ENCODE results near the gene HACL1.
A peak's percentile ranks its signal among the peaks of the same experiment; 100 is the strongest.

Gene HACL1

DNA sequence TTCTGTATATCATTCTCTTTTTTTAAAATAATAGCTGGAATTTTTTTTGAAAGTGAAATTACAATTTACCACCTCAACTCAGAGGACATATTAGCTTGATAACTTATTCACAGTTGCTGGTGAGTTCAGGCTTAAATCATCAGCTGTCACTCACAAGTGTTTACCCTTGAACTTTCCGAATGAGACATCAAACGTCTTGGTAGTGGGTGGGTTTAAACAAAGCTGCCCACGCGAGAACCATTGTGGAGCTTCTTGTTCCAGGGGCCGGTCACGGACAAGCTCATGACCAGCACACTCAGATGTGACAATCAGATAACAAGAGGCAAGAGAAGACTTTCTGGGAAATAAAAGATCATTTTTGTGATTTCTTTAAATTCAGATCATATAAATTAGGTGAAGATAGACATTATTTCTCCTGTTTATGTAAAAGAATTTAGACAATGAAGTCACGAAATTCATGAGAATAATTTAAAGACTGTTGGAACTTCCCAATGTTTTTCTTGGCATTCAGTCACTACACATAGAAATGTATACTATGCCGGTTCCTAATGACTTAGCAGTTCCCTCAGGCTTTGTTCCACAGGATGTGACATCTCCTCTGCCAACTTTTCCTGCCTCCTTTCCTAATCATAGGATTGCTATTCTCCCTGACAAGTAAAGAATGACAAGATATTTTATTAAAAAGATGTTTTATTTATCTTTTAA lies 29.4 kb upstream of the HACL1 start (continued):
- TF ChIP-seq, protein P1, sequence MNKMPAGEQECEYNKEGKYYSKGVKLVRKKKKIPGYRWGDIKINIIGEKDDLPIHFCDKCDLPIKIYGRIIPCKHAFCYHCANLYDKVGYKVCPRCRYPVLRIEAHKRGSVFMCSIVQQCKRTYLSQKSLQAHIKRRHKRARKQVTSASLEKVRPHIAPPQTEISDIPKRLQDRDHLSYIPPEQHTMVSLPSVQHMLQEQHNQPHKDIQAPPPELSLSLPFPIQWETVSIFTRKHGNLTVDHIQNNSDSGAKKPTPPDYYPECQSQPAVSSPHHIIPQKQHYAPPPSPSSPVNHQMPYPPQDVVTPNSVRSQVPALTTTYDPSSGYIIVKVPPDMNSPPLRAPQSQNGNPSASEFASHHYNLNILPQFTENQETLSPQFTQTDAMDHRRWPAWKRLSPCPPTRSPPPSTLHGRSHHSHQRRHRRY (tag by site-specific recombination; IDR thresholded peaks at IDR 0.05) = no peak
- TF ChIP-seq, protein P2, sequence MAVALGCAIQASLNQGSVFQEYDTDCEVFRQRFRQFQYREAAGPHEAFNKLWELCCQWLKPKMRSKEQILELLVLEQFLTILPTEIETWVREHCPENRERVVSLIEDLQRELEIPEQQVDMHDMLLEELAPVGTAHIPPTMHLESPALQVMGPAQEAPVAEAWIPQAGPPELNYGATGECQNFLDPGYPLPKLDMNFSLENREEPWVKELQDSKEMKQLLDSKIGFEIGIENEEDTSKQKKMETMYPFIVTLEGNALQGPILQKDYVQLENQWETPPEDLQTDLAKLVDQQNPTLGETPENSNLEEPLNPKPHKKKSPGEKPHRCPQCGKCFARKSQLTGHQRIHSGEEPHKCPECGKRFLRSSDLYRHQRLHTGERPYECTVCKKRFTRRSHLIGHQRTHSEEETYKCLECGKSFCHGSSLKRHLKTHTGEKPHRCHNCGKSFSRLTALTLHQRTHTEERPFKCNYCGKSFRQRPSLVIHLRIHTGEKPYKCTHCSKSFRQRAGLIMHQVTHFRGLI (tag by site-specific recombination; IDR thresholded peaks at IDR 0.05) = no peak
- TF ChIP-seq TCF7L2 (IDR thresholded peaks at IDR 0.05; ENCODE audit: borderline replicate concordance, low read depth, low read length) = no peak
- no peak for TF ChIP-seq KLF1 (tag by site-specific recombination; IDR thresholded peaks at IDR 0.05)
- TF ChIP-seq KLF8 (tag by site-specific recombination; IDR thresholded peaks at IDR 0.05) = no peak
- TF ChIP-seq, protein P3, sequence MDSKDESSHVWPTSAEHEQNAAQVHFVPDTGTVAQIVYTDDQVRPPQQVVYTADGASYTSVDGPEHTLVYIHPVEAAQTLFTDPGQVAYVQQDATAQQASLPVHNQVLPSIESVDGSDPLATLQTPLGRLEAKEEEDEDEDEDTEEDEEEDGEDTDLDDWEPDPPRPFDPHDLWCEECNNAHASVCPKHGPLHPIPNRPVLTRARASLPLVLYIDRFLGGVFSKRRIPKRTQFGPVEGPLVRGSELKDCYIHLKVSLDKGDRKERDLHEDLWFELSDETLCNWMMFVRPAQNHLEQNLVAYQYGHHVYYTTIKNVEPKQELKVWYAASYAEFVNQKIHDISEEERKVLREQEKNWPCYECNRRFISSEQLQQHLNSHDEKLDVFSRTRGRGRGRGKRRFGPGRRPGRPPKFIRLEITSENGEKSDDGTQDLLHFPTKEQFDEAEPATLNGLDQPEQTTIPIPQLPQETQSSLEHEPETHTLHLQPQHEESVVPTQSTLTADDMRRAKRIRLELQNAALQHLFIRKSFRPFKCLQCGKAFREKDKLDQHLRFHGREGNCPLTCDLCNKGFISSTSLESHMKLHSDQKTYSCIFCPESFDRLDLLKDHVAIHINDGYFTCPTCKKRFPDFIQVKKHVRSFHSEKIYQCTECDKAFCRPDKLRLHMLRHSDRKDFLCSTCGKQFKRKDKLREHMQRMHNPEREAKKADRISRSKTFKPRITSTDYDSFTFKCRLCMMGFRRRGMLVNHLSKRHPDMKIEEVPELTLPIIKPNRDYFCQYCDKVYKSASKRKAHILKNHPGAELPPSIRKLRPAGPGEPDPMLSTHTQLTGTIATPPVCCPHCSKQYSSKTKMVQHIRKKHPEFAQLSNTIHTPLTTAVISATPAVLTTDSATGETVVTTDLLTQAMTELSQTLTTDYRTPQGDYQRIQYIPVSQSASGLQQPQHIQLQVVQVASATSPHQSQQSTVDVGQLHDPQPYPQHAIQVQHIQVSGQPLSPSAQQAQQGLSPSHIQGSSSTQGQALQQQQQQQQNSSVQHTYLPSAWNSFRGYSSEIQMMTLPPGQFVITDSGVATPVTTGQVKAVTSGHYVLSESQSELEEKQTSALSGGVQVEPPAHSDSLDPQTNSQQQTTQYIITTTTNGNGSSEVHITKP (tag by site-specific recombination; IDR thresholded peaks at IDR 0.05) = peak; percentile 92
- TF ChIP-seq ZNF768 (tag by site-specific recombination; IDR thresholded peaks at IDR 0.05) = no peak
- TF ChIP-seq, protein P4, sequence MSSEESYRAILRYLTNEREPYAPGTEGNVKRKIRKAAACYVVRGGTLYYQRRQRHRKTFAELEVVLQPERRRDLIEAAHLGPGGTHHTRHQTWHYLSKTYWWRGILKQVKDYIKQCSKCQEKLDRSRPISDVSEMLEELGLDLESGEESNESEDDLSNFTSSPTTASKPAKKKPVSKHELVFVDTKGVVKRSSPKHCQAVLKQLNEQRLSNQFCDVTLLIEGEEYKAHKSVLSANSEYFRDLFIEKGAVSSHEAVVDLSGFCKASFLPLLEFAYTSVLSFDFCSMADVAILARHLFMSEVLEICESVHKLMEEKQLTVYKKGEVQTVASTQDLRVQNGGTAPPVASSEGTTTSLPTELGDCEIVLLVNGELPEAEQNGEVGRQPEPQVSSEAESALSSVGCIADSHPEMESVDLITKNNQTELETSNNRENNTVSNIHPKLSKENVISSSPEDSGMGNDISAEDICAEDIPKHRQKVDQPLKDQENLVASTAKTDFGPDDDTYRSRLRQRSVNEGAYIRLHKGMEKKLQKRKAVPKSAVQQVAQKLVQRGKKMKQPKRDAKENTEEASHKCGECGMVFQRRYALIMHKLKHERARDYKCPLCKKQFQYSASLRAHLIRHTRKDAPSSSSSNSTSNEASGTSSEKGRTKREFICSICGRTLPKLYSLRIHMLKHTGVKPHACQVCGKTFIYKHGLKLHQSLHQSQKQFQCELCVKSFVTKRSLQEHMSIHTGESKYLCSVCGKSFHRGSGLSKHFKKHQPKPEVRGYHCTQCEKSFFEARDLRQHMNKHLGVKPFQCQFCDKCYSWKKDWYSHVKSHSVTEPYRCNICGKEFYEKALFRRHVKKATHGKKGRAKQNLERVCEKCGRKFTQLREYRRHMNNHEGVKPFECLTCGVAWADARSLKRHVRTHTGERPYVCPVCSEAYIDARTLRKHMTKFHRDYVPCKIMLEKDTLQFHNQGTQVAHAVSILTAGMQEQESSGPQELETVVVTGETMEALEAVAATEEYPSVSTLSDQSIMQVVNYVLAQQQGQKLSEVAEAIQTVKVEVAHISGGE (tag by site-specific recombination; conservative IDR thresholded peaks at IDR 0.05; ENCODE audit: low read depth) = no peak
- TF ChIP-seq, protein P5, sequence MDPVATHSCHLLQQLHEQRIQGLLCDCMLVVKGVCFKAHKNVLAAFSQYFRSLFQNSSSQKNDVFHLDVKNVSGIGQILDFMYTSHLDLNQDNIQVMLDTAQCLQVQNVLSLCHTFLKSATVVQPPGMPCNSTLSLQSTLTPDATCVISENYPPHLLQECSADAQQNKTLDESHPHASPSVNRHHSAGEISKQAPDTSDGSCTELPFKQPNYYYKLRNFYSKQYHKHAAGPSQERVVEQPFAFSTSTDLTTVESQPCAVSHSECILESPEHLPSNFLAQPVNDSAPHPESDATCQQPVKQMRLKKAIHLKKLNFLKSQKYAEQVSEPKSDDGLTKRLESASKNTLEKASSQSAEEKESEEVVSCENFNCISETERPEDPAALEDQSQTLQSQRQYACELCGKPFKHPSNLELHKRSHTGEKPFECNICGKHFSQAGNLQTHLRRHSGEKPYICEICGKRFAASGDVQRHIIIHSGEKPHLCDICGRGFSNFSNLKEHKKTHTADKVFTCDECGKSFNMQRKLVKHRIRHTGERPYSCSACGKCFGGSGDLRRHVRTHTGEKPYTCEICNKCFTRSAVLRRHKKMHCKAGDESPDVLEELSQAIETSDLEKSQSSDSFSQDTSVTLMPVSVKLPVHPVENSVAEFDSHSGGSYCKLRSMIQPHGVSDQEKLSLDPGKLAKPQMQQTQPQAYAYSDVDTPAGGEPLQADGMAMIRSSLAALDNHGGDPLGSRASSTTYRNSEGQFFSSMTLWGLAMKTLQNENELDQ (tag by site-specific recombination; IDR thresholded peaks at IDR 0.05; ENCODE audit: low read depth) = no peak
- no peak for TF ChIP-seq ZNF701 (tag by site-specific recombination; IDR thresholded peaks at IDR 0.05)
- peak; percentile 35; the same call in 1 of the 2 replicates for TF ChIP-seq ZBTB21 (tag by site-specific recombination; IDR thresholded peaks at IDR 0.05)
- no peak for TF ChIP-seq ZNF16 (tag by site-specific recombination; IDR thresholded peaks at IDR 0.05; ENCODE audit: low read depth)
- TF ChIP-seq ZNF133 (tag by site-specific recombination; IDR thresholded peaks at IDR 0.05) = no peak
- TF ChIP-seq ZFHX2 (tag by site-specific recombination; conservative IDR thresholded peaks at IDR 0.05) = peak; percentile 94
- TF ChIP-seq ZNF530 (tag by site-specific recombination; IDR thresholded peaks at IDR 0.05; ENCODE audit: low read depth) = no peak
- TF ChIP-seq ZNF621 (tag by site-specific recombination; IDR thresholded peaks at IDR 0.05) = no peak
- TF ChIP-seq WT1 (tag by site-specific recombination; IDR thresholded peaks at IDR 0.05) = no peak
- no peak for TF ChIP-seq ZNF184 (tag by site-specific recombination; IDR thresholded peaks at IDR 0.05)
- TF ChIP-seq ZSCAN23 (tag by site-specific recombination; IDR thresholded peaks at IDR 0.05) = no peak
- TF ChIP-seq ZNF114 (tag by site-specific recombination; IDR thresholded peaks at IDR 0.05) = no peak
- TF ChIP-seq ZNF792 (tag by site-specific recombination; IDR thresholded peaks at IDR 0.05) = no peak
- no peak for TF ChIP-seq ZNF571 (tag by site-specific recombination; IDR thresholded peaks at IDR 0.05)
- no peak for TF ChIP-seq ZNF146 (tag by site-specific recombination; IDR thresholded peaks at IDR 0.05)
- TF ChIP-seq ZNF785 (tag by site-specific recombination; IDR thresholded peaks at IDR 0.05) = no peak
- no peak for TF ChIP-seq ZNF221 (tag by site-specific recombination; IDR thresholded peaks at IDR 0.05; ENCODE audit: borderline replicate concordance)
- no peak for TF ChIP-seq ZNF558 (tag by site-specific recombination; IDR thresholded peaks at IDR 0.05)
- TF ChIP-seq SP7 (tag by site-specific recombination; IDR thresholded peaks at IDR 0.05) = peak; percentile 82

Measured in HEK293 (cell line).